A673 (cell line): ENCODE data around the gene OLFM3. TPM values are rescaled to one million over a fixed set of nuclear protein-coding genes. Genes with fewer than 3 reads are reported as not detected.

ENCODE experiments used
- BruUV-seq: library from RNA; stranded (reverse); fragments of 400-500 nt; replicated peaks from 2 replicates; lab custom pipeline; 2021; lab: Mats Ljungman, UMichigan
- CTCF ChIA-PET: fragments of 300-600 bp; sonication (Branson Sonifier 250); formaldehyde crosslinking; loops from one replicate; lab custom pipeline; 2022; ENCODE audit warnings: antibody characterized with exemption; lab: Charles Lee
- POLR2A ChIA-PET: fragments of 300-600 bp; sonication (Branson Sonifier 250); formaldehyde crosslinking; loops from one replicate; lab custom pipeline; 2022; ENCODE audit warnings: antibody characterized with exemption; ENCODE audit not compliant: low non-redundant PET; lab: Charles Lee
- DNase-seq: peaks from one replicate; pipeline ENCODE4 v3.0.0-alpha.2; 2015; ENCODE audit warnings: low spot score
- H3K27ac ChIP-seq: fragments of 200-600 bp; sonication (generic); 2 replicates; pipeline ENCODE4 v1.5.1; 2016; ENCODE audit warnings: mixed run types, low read depth, mild to moderate bottlenecking, mixed read lengths, antibody characterized with exemption, low read length; ENCODE audit not compliant: poor library complexity, severe bottlenecking
- H3K27me3 ChIP-seq: fragments of 200-600 bp; sonication (generic); replicated peaks from 2 replicates; pipeline ENCODE4 v1.6.1; 2017; ENCODE audit warnings: mixed run types, low read depth, mild to moderate bottlenecking, mixed read lengths, antibody characterized with exemption, low read length; ENCODE audit not compliant: insufficient read depth, poor library complexity
- H3K36me3 ChIP-seq: fragments of 200-600 bp; sonication (generic); 2 replicates; pipeline ENCODE4 v1.6.1; 2016; ENCODE audit warnings: mixed run types, mild to moderate bottlenecking, mixed read lengths, antibody characterized with exemption, low read length; ENCODE audit not compliant: insufficient read depth, poor library complexity, severe bottlenecking
- H3K4me1 ChIP-seq: fragments of 200-600 bp; sonication (generic); 2 replicates; pipeline ENCODE4 v1.6.1; 2017; ENCODE audit warnings: mixed run types, mild to moderate bottlenecking, mixed read lengths, antibody characterized with exemption, low read length; ENCODE audit not compliant: insufficient read depth, poor library complexity, severe bottlenecking
- H3K4me3 ChIP-seq: fragments of 200-600 bp; sonication (generic); 2 replicates; pipeline ENCODE4 v1.5.1; 2016; ENCODE audit warnings: low read depth, mixed run types, mild to moderate bottlenecking, mixed read lengths, low read length; ENCODE audit not compliant: poor library complexity, severe bottlenecking
- H3K9me3 ChIP-seq: fragments of 200-600 bp; sonication (generic); 2 replicates; pipeline ENCODE4 v1.6.1; 2016; ENCODE audit warnings: mixed run types, low read depth, mild to moderate bottlenecking, mixed read lengths, antibody characterized with exemption, low read length; ENCODE audit not compliant: poor library complexity, severe bottlenecking
- CTCF ChIP-seq: fragments of 300-800, 200-600 bp; sonication (generic); conservative IDR thresholded peaks from 2 replicates; pipeline ENCODE4 v1.5.1; 2017; ENCODE audit warnings: low read depth, mild to moderate bottlenecking, antibody characterized with exemption, low read length, moderate library complexity, mixed read lengths
- EZH2 ChIP-seq: fragments of 200-600 bp; sonication (generic); IDR thresholded peaks from 2 replicates; pipeline ENCODE4 v1.6.1; 2017; ENCODE audit warnings: borderline replicate concordance, low read depth, mild to moderate bottlenecking, mixed read lengths, antibody characterized with exemption, low read length; ENCODE audit not compliant: poor library complexity, severe bottlenecking
- intact Hi-C: fragments of 100-400 bp; cut with micrococcal nuclease; formaldehyde crosslinking; loops from one replicate; pipeline ENCODE4 v1.10.0; 2022; ENCODE audit not compliant: unreplicated experiment
- total RNA-seq: library from RNA; stranded (reverse); gene quantifications from 2 replicates; pipeline ENCODE4 v1.2.3, GENCODE V29; 2021

OLFM3 gene
- total RNA-seq, 1 experiment from 2014 or later = 85.0 TPM

DNA sequence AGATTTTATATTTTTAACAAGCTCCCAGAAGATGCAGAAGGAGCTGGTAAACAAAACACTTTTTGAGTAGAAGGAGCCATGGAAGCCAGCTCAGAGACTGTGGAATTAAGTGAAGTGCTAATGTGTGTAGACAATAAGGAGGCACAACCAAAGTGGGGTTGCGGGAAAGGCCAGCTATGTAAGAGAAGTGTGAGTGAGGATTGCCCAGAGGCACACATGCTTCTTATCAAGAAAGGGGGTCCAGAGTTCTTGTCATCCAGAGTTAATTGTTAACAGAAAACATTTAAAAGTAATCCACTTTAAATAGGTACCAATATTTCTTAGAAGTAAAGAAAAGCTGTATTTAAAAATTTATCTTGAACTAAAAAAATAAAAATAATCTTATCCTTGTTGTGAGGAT, 136.8 kb downstream of the OLFM3 start:
- TF ChIP-seq EZH2 (no peak), CTCF (no peak)
- no peak for DNase-seq
- H3K4me1 ChIP-seq = peaks cover 24% of the 10 kb centered on the region
- ChIA-PET POLR2A (no interaction called here), CTCF (no interaction called here)
- BruUV-seq = no TSS peak
- no peaks in the 10 kb centered on the region for H3K36me3 ChIP-seq
- no peak overlapping the region for H3K27ac ChIP-seq
- H3K9me3 ChIP-seq = no peaks in the 10 kb centered on the region
- H3K4me3 ChIP-seq = no peak overlapping the region
- intact Hi-C loops = no loop called here
- no peaks in the 10 kb centered on the region for H3K27me3 ChIP-seq

DNA sequence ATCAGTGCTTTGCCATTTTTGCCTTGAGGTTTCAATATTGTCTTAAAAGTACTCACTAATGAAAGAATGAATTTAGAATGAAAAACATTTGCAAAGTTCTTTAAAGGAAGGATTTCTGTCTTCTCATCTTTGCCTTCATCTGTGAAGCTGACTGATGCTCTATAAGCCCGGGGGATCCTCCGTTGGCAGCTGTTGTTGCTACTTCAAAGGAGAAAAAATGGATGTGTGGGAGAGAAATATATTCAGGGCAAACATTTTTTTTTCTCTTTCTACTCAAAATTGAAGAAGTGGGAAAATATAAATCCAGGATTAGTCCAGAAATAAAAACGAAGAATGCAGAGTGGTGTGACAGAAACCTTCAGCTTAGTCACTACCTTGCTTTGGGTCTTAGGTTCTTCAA, 142.5 kb downstream of the OLFM3 start:
- H3K36me3 ChIP-seq = no peaks in the 10 kb centered on the region
- POLR2A ChIA-PET = interaction anchor here (0.6 kb wide), 1 partner anchor 10 kb away, joined by 4 read pairs; no protein-coding TSS in a partner anchor
- TF ChIP-seq CTCF = no peak
- no peak for TF ChIP-seq EZH2
- no peak for DNase-seq
- no peaks in the 10 kb centered on the region for H3K9me3 ChIP-seq
- no TSS peak for BruUV-seq
- H3K27me3 ChIP-seq = no peaks in the 10 kb centered on the region
- H3K4me1 ChIP-seq = peaks cover 17% of the 10 kb centered on the region
- intact Hi-C loops = no loop called here
- no peak overlapping the region for H3K27ac ChIP-seq
- CTCF ChIA-PET = no interaction called here
- H3K4me3 ChIP-seq = no peak overlapping the region

GRCh38 chr1:101852936-101853335, 143.8 kb downstream of the OLFM3 start:
- POLR2A ChIA-PET = no interaction called here
- Histone ChIP-seq H3K4me3 (no peak overlapping the region), H3K9me3 (no peaks in the 10 kb centered on the region), H3K36me3 (no peaks in the 10 kb centered on the region), H3K4me1 (peaks cover 30% of the 10 kb centered on the region), H3K27me3 (no peaks in the 10 kb centered on the region), H3K27ac (no peak overlapping the region)
- CTCF ChIA-PET = no interaction called here
- intact Hi-C loops = no loop called here
- DNase-seq = no peak
- TF ChIP-seq EZH2 = no peak
- no peak for TF ChIP-seq CTCF
- no TSS peak for BruUV-seq
